K562 (cell line): ENCODE data around the gene LRP1-AS. TPM values are rescaled to one million over a fixed set of nuclear protein-coding genes. Genes with fewer than 3 reads are reported as not detected.

Experiments used
- ARID2 ChIP-seq: fragments of 450-650 bp; IDR thresholded peaks from 2 replicates; pipeline ENCODE4 v1.6.1; 2017; ENCODE audit warnings: antibody characterized with exemption, mild to moderate bottlenecking
- FOXJ3 ChIP-seq: sonication (generic); formaldehyde crosslinking; IDR thresholded peaks from 2 replicates; pipeline ENCODE4 v1.4.0; 2020; ENCODE audit warnings: mild to moderate bottlenecking, missing genetic modification reagents
- GTF2B ChIP-seq: IDR thresholded peaks from 2 replicates; pipeline ENCODE4 v1.6.1; 2011; ENCODE audit not compliant: insufficient read length; ENCODE audit errors: extremely low read depth
- ILF3 ChIP-seq: fragments of 450-650 bp; IDR thresholded peaks from 2 replicates; pipeline ENCODE4 v1.6.1; 2018; ENCODE audit warnings: antibody characterized with exemption, mild to moderate bottlenecking, moderate library complexity, borderline replicate concordance
- IRF2 ChIP-seq: sonication (generic); formaldehyde crosslinking; IDR thresholded peaks from 2 replicates; pipeline ENCODE4 v1.8.1; 2022; ENCODE audit warnings: mild to moderate bottlenecking, missing genetic modification reagents
- MAFK ChIP-seq: IDR thresholded peaks from 2 replicates; pipeline ENCODE4 v1.6.1; 2011; ENCODE audit warnings: low read length, improper control_type of control experiment
- NFE2 ChIP-seq: IDR thresholded peaks from 2 replicates; pipeline ENCODE4 v1.6.1; 2014; ENCODE audit warnings: antibody characterized with exemption, low read depth
- PML ChIP-seq: IDR thresholded peaks from 2 replicates; pipeline ENCODE4 v1.6.1; 2012; ENCODE audit warnings: low read length, inconsistent platforms
- POLR2B ChIP-seq: fragments of 450-650 bp; IDR thresholded peaks from 2 replicates; pipeline ENCODE4 v1.6.1; 2018; ENCODE audit warnings: low read depth; ENCODE audit not compliant: partially characterized antibody
- PURB ChIP-seq: sonication (generic); formaldehyde crosslinking; IDR thresholded peaks from 2 replicates; pipeline ENCODE4 v1.9.0; 2021; ENCODE audit warnings: low read depth, mild to moderate bottlenecking, missing genetic modification reagents
- RAD21 ChIP-seq, 2 experiments: fragments of 250-450 bp in 1 of 2; fragments of 450-650 bp in 1 of 2; sonication (Bioruptor Pico) in 1 of 2; formaldehyde crosslinking in 1 of 2; IDR thresholded peaks in 1 of 2; conservative IDR thresholded peaks in 1 of 2; 2 replicates each; pipeline versions ENCODE4 v1.4.0 to v1.8.0; 2020 to 2022; ENCODE audit warnings: mild to moderate bottlenecking in 2 of 2, moderate library complexity in 1 of 2
- RBFOX2 ChIP-seq: fragments of 200-400 bp; formaldehyde crosslinking; IDR thresholded peaks from 2 replicates; pipeline ENCODE4 v1.6.1; 2017; ENCODE audit warnings: low read depth, mild to moderate bottlenecking, low read length, moderate library complexity
- RBM15 ChIP-seq: fragments of 200-400 bp; formaldehyde crosslinking; IDR thresholded peaks from 2 replicates; pipeline ENCODE4 v1.6.1; 2018; ENCODE audit warnings: mild to moderate bottlenecking, low read length, moderate library complexity; ENCODE audit not compliant: insufficient read depth
- RCOR1 ChIP-seq, 2 experiments: IDR thresholded peaks; 2 replicates each; pipeline ENCODE4 v1.6.1; 2012; ENCODE audit warnings: low read depth in 2 of 2, low read length in 2 of 2, borderline replicate concordance in 1 of 2, improper control_type of control experiment in 1 of 2
- SAFB2 ChIP-seq: fragments of 200-400 bp; formaldehyde crosslinking; IDR thresholded peaks from 2 replicates; pipeline ENCODE4 v1.6.1; 2018; ENCODE audit warnings: borderline replicate concordance, low read length, low read depth, moderate library complexity; ENCODE audit not compliant: severe bottlenecking
- WHSC1 ChIP-seq: IDR thresholded peaks from one replicate; pipeline ENCODE4 v1.6.1; 2012; ENCODE audit warnings: low read length, control low read depth, inconsistent platforms
- ZNF324 ChIP-seq: fragments of 250-450 bp; sonication (Bioruptor Pico); IDR thresholded peaks from 2 replicates; pipeline ENCODE4 v1.4.0; 2020; ENCODE audit warnings: mild to moderate bottlenecking
- ZNF586 ChIP-seq: fragments of 450-650 bp; formaldehyde crosslinking; conservative IDR thresholded peaks from 2 replicates; pipeline ENCODE4 v1.4.0; 2020; ENCODE audit warnings: mild to moderate bottlenecking, moderate library complexity
- polyA plus RNA-seq, 8 experiments: library from polyadenylated mRNA; depleted of rRNA in 4 of 8; stranded (reverse) in 5 of 8; unstranded in 3 of 8; fragments of >200 nt; fragmentation: Nextera tagmentation in 2 of 8; fragmentation: Illumina TruSeq in 1 of 8; extraction: Ambion mirVana in 2 of 8; extraction: Trizol in 1 of 8; gene quantifications; 2 replicates each; pipeline versions ENCODE4 v1.2.1 to v1.2.3, GENCODE V29; 2011 to 2014; ENCODE audit warnings: inconsistent platforms in 1 of 8, missing spikeins in 1 of 8
- total RNA-seq, 7 experiments: library from RNA; depleted of rRNA in 6 of 7; stranded (reverse); fragments of >200 nt in 6 of 7; fragmentation: Illumina TruSeq in 2 of 7; extraction: Trizol in 2 of 7; gene quantifications; 2 replicates each; pipeline versions ENCODE4 v1.2.1 to v1.2.3, GENCODE V29; 2011 to 2021; ENCODE audit warnings: low replicate concordance in 1 of 7
- TF ChIP-seq, protein P1 (sequence below): sonication (generic); formaldehyde crosslinking; IDR thresholded peaks from 2 replicates; pipeline ENCODE4 v1.8.0; 2022; ENCODE audit warnings: missing genetic modification reagents, mild to moderate bottlenecking, borderline replicate concordance
- TF ChIP-seq, protein P2 (sequence below): sonication (generic); formaldehyde crosslinking; IDR thresholded peaks from 2 replicates; pipeline ENCODE4 v1.8.1; 2023; ENCODE audit warnings: missing genetic modification reagents, mild to moderate bottlenecking, borderline replicate concordance

The LRP1-AS gene
- total and polyA plus RNA-seq, 9 of the 15 experiments (the other 6 are each of a cell fraction or from before 2014, with no cell fraction given) = not detected

DNA sequence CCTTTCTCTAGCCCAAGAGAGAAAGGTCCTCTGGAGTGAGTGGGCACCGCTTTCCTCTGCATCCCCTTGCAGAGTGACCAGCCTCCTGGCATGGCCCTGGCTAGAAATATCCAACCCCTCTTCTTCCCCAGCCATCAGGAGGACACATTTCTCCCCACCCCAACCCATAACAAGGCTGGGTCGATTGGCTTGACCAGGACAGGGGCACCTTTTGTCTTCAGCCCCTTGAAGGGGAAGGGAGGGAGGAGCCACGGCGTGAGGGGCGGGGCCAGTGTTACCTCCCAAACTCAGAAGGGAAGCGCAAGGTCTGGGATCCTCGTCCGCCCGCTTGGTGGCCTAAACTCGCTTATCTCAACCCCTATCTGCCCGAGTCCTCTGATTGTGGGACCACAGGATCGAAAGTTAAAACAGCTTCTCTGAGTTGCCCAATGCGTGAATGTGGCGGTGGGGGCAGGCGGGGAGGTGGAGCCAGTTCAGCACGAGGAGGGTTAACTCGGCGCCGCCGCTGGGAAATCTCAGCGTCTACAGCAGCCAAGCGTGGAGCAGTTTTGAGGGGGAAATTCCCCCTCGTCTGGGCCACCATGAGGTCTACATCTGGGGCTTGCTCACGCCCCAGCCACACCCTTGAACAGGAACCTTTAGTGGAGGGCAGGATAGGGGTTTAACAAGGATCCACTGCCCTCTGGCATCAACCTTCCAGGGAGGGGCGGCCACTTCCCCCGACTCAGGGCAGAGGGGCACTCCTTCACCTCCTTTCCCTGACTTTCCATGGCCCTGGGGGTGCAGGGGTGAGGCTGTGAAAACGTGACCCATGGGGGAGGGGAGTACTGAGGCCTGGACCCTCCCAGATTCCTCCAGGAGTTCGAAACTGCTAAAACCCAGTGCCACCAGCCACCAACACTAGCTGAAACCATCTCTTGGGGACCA, 37.1 kb downstream of the LRP1-AS start (continued):
- TF ChIP-seq, protein P1, sequence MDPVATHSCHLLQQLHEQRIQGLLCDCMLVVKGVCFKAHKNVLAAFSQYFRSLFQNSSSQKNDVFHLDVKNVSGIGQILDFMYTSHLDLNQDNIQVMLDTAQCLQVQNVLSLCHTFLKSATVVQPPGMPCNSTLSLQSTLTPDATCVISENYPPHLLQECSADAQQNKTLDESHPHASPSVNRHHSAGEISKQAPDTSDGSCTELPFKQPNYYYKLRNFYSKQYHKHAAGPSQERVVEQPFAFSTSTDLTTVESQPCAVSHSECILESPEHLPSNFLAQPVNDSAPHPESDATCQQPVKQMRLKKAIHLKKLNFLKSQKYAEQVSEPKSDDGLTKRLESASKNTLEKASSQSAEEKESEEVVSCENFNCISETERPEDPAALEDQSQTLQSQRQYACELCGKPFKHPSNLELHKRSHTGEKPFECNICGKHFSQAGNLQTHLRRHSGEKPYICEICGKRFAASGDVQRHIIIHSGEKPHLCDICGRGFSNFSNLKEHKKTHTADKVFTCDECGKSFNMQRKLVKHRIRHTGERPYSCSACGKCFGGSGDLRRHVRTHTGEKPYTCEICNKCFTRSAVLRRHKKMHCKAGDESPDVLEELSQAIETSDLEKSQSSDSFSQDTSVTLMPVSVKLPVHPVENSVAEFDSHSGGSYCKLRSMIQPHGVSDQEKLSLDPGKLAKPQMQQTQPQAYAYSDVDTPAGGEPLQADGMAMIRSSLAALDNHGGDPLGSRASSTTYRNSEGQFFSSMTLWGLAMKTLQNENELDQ = no peak
- TF ChIP-seq IRF2 (CRISPR knock-in tag) (no peak), RBFOX2 (peak; percentile 47; the same call in 1 of the 2 replicates), RAD21 (CRISPR knock-in tag; conservative IDR thresholded peaks at IDR 0.05 in 1 of 2, IDR thresholded peaks at IDR 0.05 in 1 of 2) (no peak), RCOR1 (IDR thresholded peaks at IDR 0.05; ENCODE audit: borderline replicate concordance in 1 of 2, low read depth in 2 of 2, low read length in 2 of 2) (peak in 1 of 2 experiments; percentile 80; a peak in 2 of 4 replicates), ZNF324 (CRISPR knock-in tag) (no peak), NFE2 (no peak), ILF3 (no peak), POLR2B (no peak), PML (no peak), ARID2 (no peak), ZNF586 (CRISPR knock-in tag) (no peak; the same call in 1 of the 2 replicates), WHSC1 (no peak), PURB (no peak), MAFK (no peak), GTF2B (no peak), SAFB2 (no peak), RBM15 (no peak), FOXJ3 (no peak)
- TF ChIP-seq, protein P2, sequence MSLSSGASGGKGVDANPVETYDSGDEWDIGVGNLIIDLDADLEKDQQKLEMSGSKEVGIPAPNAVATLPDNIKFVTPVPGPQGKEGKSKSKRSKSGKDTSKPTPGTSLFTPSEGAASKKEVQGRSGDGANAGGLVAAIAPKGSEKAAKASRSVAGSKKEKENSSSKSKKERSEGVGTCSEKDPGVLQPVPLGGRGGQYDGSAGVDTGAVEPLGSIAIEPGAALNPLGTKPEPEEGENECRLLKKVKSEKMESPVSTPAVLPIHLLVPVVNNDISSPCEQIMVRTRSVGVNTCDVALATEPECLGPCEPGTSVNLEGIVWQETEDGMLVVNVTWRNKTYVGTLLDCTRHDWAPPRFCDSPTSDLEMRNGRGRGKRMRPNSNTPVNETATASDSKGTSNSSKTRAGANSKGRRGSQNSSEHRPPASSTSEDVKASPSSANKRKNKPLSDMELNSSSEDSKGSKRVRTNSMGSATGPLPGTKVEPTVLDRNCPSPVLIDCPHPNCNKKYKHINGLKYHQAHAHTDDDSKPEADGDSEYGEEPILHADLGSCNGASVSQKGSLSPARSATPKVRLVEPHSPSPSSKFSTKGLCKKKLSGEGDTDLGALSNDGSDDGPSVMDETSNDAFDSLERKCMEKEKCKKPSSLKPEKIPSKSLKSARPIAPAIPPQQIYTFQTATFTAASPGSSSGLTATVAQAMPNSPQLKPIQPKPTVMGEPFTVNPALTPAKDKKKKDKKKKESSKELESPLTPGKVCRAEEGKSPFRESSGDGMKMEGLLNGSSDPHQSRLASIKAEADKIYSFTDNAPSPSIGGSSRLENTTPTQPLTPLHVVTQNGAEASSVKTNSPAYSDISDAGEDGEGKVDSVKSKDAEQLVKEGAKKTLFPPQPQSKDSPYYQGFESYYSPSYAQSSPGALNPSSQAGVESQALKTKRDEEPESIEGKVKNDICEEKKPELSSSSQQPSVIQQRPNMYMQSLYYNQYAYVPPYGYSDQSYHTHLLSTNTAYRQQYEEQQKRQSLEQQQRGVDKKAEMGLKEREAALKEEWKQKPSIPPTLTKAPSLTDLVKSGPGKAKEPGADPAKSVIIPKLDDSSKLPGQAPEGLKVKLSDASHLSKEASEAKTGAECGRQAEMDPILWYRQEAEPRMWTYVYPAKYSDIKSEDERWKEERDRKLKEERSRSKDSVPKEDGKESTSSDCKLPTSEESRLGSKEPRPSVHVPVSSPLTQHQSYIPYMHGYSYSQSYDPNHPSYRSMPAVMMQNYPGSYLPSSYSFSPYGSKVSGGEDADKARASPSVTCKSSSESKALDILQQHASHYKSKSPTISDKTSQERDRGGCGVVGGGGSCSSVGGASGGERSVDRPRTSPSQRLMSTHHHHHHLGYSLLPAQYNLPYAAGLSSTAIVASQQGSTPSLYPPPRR (CRISPR knock-in tag) = no peak
